H1 (cell line): ENCODE measurements around the gene SHROOM3.

Experiments
- ASH2L ChIP-seq: fragments of 200-600, 300-600 bp; sonication (generic); IDR thresholded peaks from one replicate; pipeline ENCODE4 v1.7.1; 2017; ENCODE audit warnings: low read length
- EZH2 ChIP-seq: fragments of 200-600 bp; sonication (generic); IDR thresholded peaks from 2 replicates; pipeline ENCODE4 v1.7.1; 2012; ENCODE audit warnings: low read depth, mild to moderate bottlenecking, moderate library complexity, low read length, inconsistent platforms; ENCODE audit not compliant: severe bottlenecking
- GABPA ChIP-seq: IDR thresholded peaks from 2 replicates; pipeline ENCODE4 v1.6.1; 2011; ENCODE audit warnings: mild to moderate bottlenecking, low read length, moderate library complexity, borderline replicate concordance; ENCODE audit not compliant: insufficient read depth
- HDAC2 ChIP-seq, 2 experiments: fragments of 300-600 bp in 1 of 2; sonication (generic) in 1 of 2; IDR thresholded peaks; 2 replicates each; pipeline ENCODE4 v1.6.1; 2011 to 2012; ENCODE audit warnings: low read depth in 2 of 2, low read length in 2 of 2, mild to moderate bottlenecking in 2 of 2, moderate library complexity in 2 of 2, borderline replicate concordance in 1 of 2, inconsistent platforms in 1 of 2
- POLR2A ChIP-seq, 2 experiments: IDR thresholded peaks; 1 replicate in 1 of 2; 2 replicates in 1 of 2; pipeline ENCODE4 v1.6.1; 2011; ENCODE audit warnings: low read depth in 2 of 2, low read length in 2 of 2, mild to moderate bottlenecking in 2 of 2; ENCODE audit errors: control extremely low read depth in 1 of 2
- RBBP5 ChIP-seq: IDR thresholded peaks from 2 replicates; pipeline ENCODE4 v1.7.1; 2012; ENCODE audit warnings: low read depth, mild to moderate bottlenecking, inconsistent platforms, low read length, moderate library complexity, borderline replicate concordance
- SP2 ChIP-seq: IDR thresholded peaks from 2 replicates; pipeline ENCODE4 v1.6.1; 2012; ENCODE audit warnings: mild to moderate bottlenecking, low read length, inconsistent platforms
- SP4 ChIP-seq: IDR thresholded peaks from 2 replicates; pipeline ENCODE4 v1.6.1; 2012; ENCODE audit warnings: low read length, inconsistent platforms
- TBP ChIP-seq: IDR thresholded peaks from 2 replicates; pipeline ENCODE4 v1.6.1; 2011; ENCODE audit warnings: low read depth, low read length, improper control_type of control experiment
- TF ChIP-seq, protein P1 (sequence below), 3 experiments: IDR thresholded peaks; 1 replicate in 2 of 3; 2 replicates in 1 of 3; pipeline versions ENCODE4 v1.5.1 to v1.6.1; 2011; ENCODE audit warnings: low read length in 3 of 3, mild to moderate bottlenecking in 3 of 3, inconsistent platforms in 2 of 3, low read depth in 1 of 3, moderate library complexity in 1 of 3; ENCODE audit not compliant: insufficient read depth in 1 of 3; ENCODE audit errors: control extremely low read depth in 1 of 3
- TF ChIP-seq, protein P2 (sequence below): IDR thresholded peaks from 2 replicates; pipeline ENCODE4 v1.6.1; 2012; ENCODE audit warnings: inconsistent platforms

DNA sequence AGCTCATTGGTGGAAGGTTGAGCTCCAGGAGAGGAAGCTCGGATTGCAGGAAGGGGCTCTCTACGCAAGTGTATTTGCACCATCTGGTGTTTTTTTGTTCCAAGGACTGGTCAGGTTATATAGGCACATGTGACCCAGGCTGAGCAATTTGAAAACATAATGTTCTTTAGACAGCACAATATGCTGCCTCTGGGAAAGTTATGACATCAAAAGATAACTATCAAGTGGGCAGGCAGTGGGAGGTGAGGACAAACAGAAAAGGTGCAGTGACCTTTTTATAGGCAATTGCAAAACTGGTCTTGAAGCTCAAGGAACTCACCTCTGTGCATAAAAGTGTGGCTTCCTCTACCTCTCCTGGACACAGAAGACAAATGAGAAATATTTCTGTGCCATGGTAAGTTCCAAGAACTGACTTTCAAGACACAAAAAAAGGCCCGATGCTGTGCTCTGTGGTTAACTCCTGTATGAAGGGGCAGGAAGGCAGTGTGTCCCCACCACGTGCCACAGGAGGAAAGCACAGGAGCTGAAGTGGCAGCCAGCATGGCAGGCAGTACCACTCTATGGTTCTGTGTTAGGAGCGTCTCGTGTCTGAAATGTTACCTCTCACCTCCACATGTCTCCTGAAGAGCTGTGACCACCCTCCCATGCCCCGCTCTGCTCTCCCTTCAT lies 128.6 kb downstream of the SHROOM3 start:
- no peak for TF ChIP-seq HDAC2 (IDR thresholded peaks at IDR 0.05; ENCODE audit: borderline replicate concordance in 1 of 2, low read depth in 2 of 2, low read length in 2 of 2)
- no peak for TF ChIP-seq RBBP5
- no peak for TF ChIP-seq EZH2
- TF ChIP-seq TBP, result no peak
- TF ChIP-seq, protein P1, sequence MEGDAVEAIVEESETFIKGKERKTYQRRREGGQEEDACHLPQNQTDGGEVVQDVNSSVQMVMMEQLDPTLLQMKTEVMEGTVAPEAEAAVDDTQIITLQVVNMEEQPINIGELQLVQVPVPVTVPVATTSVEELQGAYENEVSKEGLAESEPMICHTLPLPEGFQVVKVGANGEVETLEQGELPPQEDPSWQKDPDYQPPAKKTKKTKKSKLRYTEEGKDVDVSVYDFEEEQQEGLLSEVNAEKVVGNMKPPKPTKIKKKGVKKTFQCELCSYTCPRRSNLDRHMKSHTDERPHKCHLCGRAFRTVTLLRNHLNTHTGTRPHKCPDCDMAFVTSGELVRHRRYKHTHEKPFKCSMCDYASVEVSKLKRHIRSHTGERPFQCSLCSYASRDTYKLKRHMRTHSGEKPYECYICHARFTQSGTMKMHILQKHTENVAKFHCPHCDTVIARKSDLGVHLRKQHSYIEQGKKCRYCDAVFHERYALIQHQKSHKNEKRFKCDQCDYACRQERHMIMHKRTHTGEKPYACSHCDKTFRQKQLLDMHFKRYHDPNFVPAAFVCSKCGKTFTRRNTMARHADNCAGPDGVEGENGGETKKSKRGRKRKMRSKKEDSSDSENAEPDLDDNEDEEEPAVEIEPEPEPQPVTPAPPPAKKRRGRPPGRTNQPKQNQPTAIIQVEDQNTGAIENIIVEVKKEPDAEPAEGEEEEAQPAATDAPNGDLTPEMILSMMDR (IDR thresholded peaks at IDR 0.05; ENCODE audit: control extremely low read depth in 1 of 3, insufficient read depth in 1 of 3, low read depth in 1 of 3, low read length in 3 of 3), result no peak
- TF ChIP-seq POLR2A (IDR thresholded peaks at IDR 0.05; ENCODE audit: control extremely low read depth in 1 of 2, low read depth in 2 of 2, low read length in 2 of 2), result no peak
- no peak for TF ChIP-seq SP4
- TF ChIP-seq, protein P2, sequence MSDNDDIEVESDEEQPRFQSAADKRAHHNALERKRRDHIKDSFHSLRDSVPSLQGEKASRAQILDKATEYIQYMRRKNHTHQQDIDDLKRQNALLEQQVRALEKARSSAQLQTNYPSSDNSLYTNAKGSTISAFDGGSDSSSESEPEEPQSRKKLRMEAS, result no peak
- no peak for TF ChIP-seq SP2
- no peak for TF ChIP-seq ASH2L
- no peak for TF ChIP-seq GABPA
